Measurements from ENCODE around the gene NHSL2. TPM values are rescaled to one million over a fixed set of nuclear protein-coding genes. Genes with fewer than 3 reads are reported as not detected.

Gene NHSL2
- total RNA-seq, 2 donors from 2014 or later: 1.0 to 4.1 TPM

- Histone ChIP-seq H3K27ac (no peak overlapping the region), H3K36me3 (no peaks in the 10 kb centered on the region), H3K27me3 (no peaks in the 10 kb centered on the region), H3K4me3 (no peak overlapping the region), H3K4me1 (no peaks in the 10 kb centered on the region), H3K9me3 (no peaks in the 10 kb centered on the region), H3K9ac (ENCODE audit: low read depth in 2 of 2, low read length in 2 of 2) (no peak overlapping the region)
- DNase-seq: no peak
- intact Hi-C loops (cut with DNase I): no loop called here
- no peak for TF ChIP-seq CTCF (IDR thresholded peaks at IDR 0.05)
Observed at GRCh38 chrX:72089254-72089653, 178.6 kb downstream of the NHSL2 start.

DNA sequence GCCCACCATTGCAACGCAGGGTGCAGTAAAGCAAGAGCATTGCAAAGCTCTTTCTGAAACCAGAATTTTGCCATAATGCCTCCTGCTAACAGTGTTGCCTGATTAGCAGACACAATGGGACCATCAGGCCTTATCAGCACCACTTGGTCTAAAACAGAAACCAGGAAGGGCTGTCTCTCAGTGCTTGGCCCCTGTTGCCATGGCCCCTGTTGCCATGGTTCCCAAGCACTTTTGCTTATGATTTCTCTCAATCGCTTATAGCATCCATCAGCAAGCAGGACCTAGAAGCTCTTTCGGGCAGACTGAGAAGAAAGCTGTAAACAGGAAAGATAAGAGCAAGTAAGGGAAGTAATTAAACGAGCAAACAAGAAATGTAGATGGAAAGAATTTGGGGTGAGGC, 184.2 kb downstream of the NHSL2 start:
- H3K27me3 ChIP-seq: no peaks in the 10 kb centered on the region
- no peak for TF ChIP-seq CTCF (IDR thresholded peaks at IDR 0.05)
- no peak overlapping the region for H3K9ac ChIP-seq (ENCODE audit: low read depth in 2 of 2, low read length in 2 of 2)
- H3K4me3 ChIP-seq: no peak overlapping the region
- intact Hi-C loops (cut with DNase I): no loop called here
- no peak overlapping the region for H3K27ac ChIP-seq
- DNase-seq: no peak
- H3K36me3 ChIP-seq: no peaks in the 10 kb centered on the region
- no peaks in the 10 kb centered on the region for H3K4me1 ChIP-seq
- H3K9me3 ChIP-seq: no peaks in the 10 kb centered on the region

GRCh38 chrX:72095370-72095769, 184.7 kb downstream of the NHSL2 start:
- Histone ChIP-seq H3K4me1 (no peaks in the 10 kb centered on the region), H3K36me3 (no peaks in the 10 kb centered on the region), H3K9me3 (no peaks in the 10 kb centered on the region), H3K27me3 (no peaks in the 10 kb centered on the region), H3K27ac (no peak overlapping the region), H3K9ac (ENCODE audit: low read depth in 2 of 2, low read length in 2 of 2) (no peak overlapping the region), H3K4me3 (no peak overlapping the region)
- TF ChIP-seq CTCF (IDR thresholded peaks at IDR 0.05): no peak
- DNase-seq: no peak
- intact Hi-C loops (cut with DNase I): no loop called here

DNA sequence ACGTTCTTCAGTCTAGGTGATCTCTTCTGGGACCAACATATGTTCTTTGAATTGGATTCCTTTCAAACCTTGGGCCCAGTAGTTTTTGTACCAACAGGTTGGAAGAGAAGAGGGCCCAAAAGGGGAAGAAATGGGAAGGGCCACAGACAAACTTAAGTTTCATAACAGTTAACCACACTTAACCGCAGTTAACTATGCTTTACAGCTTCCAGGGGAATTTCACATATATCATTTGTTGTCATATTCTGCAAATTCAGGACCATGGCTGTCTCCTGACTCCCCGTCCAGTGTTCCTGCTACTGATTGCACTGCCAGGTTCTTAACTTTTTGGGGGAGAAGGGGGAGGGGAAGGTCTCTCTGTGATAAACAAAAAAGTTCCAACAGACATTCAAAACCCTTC, 186.5 kb downstream of the NHSL2 start:
- Histone ChIP-seq H3K27me3 (no peaks in the 10 kb centered on the region), H3K36me3 (no peaks in the 10 kb centered on the region), H3K4me3 (no peak overlapping the region), H3K4me1 (no peaks in the 10 kb centered on the region), H3K9ac (ENCODE audit: low read depth in 2 of 2, low read length in 2 of 2) (no peak overlapping the region), H3K27ac (no peak overlapping the region), H3K9me3 (no peaks in the 10 kb centered on the region)
- no peak for DNase-seq
- intact Hi-C loops (cut with DNase I): no loop called here
- no peak for TF ChIP-seq CTCF (IDR thresholded peaks at IDR 0.05)

GRCh38 chrX:72100051-72100755, 189.6 kb downstream of the NHSL2 start:
- peaks cover 5% of the 10 kb centered on the region for H3K27me3 ChIP-seq
- intact Hi-C loops (cut with DNase I): no loop called here
- H3K4me1 ChIP-seq: no peaks in the 10 kb centered on the region
- no peak for DNase-seq
- no peak overlapping the region for H3K27ac ChIP-seq
- H3K9me3 ChIP-seq: no peaks in the 10 kb centered on the region
- no peak for TF ChIP-seq CTCF (IDR thresholded peaks at IDR 0.05)
- H3K36me3 ChIP-seq: no peaks in the 10 kb centered on the region
- no peak overlapping the region for H3K9ac ChIP-seq (ENCODE audit: low read depth in 2 of 2, low read length in 2 of 2)
- no peak overlapping the region for H3K4me3 ChIP-seq
